Uterus (tissue), 4 donors: ENCODE data around the gene ABHD10. TPM values are rescaled to one million over a fixed set of nuclear protein-coding genes. Genes with fewer than 3 reads are reported as not detected.

Experiments used
- DNase-seq, 2 donors: peaks; one replicate each; pipeline ENCODE4 v3.0.0-alpha.2; 2019 to 2020
- H3K27ac ChIP-seq, 2 donors: fragments of 200-600 bp; sonication (generic); 1 replicate in 1 of 2; 2 replicates in 1 of 2; pipeline ENCODE4 v1.5.1; 2016 to 2018
- H3K27me3 ChIP-seq, 2 donors: fragments of 200-600 bp; sonication (generic); one replicate each; pipeline ENCODE4 v1.5.1; 2018 to 2019; ENCODE audit warnings: control low read depth in 1 of 2
- H3K36me3 ChIP-seq, 2 donors: fragments of 200-600 bp; sonication (generic); one replicate each; pipeline ENCODE4 v1.5.1; 2019; ENCODE audit warnings: control low read depth in 1 of 2
- H3K4me1 ChIP-seq, 2 donors: fragments of 200-600 bp; sonication (generic); one replicate each; pipeline ENCODE4 v1.5.1; 2018 to 2019; ENCODE audit warnings: control low read depth in 1 of 2
- H3K4me3 ChIP-seq, 2 donors: fragments of 200-600 bp; sonication (generic); 1 replicate in 1 of 2; 2 replicates in 1 of 2; pipeline ENCODE4 v1.5.1; 2018 to 2019; ENCODE audit warnings: mild to moderate bottlenecking in 1 of 2
- H3K9me3 ChIP-seq, 2 donors: fragments of 200-600 bp; sonication (generic); one replicate each; pipeline ENCODE4 v1.5.1; 2019; ENCODE audit warnings: control low read depth in 1 of 2
- POLR2A ChIP-seq, 2 donors: fragments of 450-650 bp; IDR thresholded peaks; one replicate each; pipeline ENCODE4 v1.6.1; 2016; ENCODE audit warnings: antibody characterized with exemption in 2 of 2, mild to moderate bottlenecking in 1 of 2, moderate library complexity in 1 of 2
- intact Hi-C: fragments of 100-400 bp; cut with DNase I; formaldehyde crosslinking; loops from one replicate; pipeline ENCODE4 v1.15.1; 2023; ENCODE audit warnings: low total_unique reads
- total RNA-seq, 4 donors: library from RNA; depleted of rRNA in 3 of 4; stranded (reverse); fragments of >200 nt in 3 of 4; gene quantifications; one replicate each; pipeline versions ENCODE4 v1.1.0 to v1.2.4, GENCODE V29; 2014 to 2023
- TF ChIP-seq, protein P1 (sequence below), 4 experiments: fragments of 200-600 bp in 2 of 4; fragments of 450-650 bp in 2 of 4; sonication (generic) in 2 of 4; IDR thresholded peaks; one replicate each; pipeline ENCODE4 v1.5.1; 2016 to 2019; ENCODE audit warnings: antibody characterized with exemption in 4 of 4, mild to moderate bottlenecking in 2 of 4, moderate library complexity in 1 of 4
- donor health status: DM: yes; HTN: yes; CAD: no.

The ABHD10 gene
- total RNA-seq, 4 donors from 2014 or later, result 25.6 to 74.1 (median 35.8) TPM

DNA sequence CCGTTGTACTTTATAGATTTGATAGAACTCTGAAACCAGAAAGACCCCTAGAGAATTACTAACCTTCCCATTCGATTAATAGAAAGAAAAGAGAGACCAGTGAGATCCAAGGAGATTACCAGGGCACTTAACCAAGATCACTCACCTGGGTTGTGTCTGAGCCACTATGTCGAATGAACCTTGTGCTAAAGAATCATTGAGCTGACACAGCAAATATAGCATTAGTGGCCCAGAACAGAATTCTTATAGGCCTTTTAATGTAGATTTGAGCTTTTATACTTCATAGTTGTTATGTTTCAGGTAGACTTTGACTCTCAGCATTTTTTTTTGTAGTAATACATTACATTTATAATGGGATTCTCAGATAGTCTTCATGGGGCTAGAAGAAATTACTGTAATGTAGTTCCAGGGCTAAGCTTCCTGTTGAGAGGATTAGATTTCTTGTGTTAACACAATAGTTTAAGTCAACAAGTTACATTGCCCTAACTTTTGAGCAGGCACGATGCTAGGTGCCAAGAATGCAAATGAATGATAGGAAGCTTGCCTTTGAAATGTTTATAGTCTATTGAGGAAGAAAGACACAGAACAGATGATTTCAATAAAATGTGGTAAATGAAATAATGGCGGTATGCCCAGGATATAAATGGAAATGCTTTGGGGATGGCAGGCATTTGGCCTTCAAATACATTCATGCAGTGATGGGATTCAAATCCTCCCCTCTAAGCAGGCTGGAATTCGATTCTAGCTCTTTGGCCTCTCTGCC lies 24.4 kb upstream of the ABHD10 start:
- Histone ChIP-seq H3K4me1 (no peaks in the 10 kb centered on the region), H3K27me3 (no peaks in the 10 kb centered on the region), H3K27ac (no peak overlapping the region), H3K9me3 (no peaks in the 10 kb centered on the region), H3K4me3 (no peak overlapping the region), H3K36me3 (no peaks in the 10 kb centered on the region)
- intact Hi-C loops, result no loop called here
- no peak for DNase-seq
- no peak for TF ChIP-seq POLR2A (IDR thresholded peaks at IDR 0.05)
- TF ChIP-seq, protein P1, sequence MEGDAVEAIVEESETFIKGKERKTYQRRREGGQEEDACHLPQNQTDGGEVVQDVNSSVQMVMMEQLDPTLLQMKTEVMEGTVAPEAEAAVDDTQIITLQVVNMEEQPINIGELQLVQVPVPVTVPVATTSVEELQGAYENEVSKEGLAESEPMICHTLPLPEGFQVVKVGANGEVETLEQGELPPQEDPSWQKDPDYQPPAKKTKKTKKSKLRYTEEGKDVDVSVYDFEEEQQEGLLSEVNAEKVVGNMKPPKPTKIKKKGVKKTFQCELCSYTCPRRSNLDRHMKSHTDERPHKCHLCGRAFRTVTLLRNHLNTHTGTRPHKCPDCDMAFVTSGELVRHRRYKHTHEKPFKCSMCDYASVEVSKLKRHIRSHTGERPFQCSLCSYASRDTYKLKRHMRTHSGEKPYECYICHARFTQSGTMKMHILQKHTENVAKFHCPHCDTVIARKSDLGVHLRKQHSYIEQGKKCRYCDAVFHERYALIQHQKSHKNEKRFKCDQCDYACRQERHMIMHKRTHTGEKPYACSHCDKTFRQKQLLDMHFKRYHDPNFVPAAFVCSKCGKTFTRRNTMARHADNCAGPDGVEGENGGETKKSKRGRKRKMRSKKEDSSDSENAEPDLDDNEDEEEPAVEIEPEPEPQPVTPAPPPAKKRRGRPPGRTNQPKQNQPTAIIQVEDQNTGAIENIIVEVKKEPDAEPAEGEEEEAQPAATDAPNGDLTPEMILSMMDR (IDR thresholded peaks at IDR 0.05), result no peak

- DNase-seq, result no peak
Observed at GRCh38 chr3:111955876-111956275, 22.9 kb upstream of the ABHD10 start.

GRCh38 chr3:111956449-111956848 lies 22.4 kb upstream of the ABHD10 start:
- no peak for TF ChIP-seq POLR2A (IDR thresholded peaks at IDR 0.05)
- TF ChIP-seq, protein P1 (IDR thresholded peaks at IDR 0.05), result no peak
- Histone ChIP-seq H3K27me3 (no peaks in the 10 kb centered on the region), H3K27ac (no peak overlapping the region), H3K9me3 (no peaks in the 10 kb centered on the region), H3K4me1 (no peaks in the 10 kb centered on the region), H3K4me3 (no peak overlapping the region), H3K36me3 (no peaks in the 10 kb centered on the region)
- intact Hi-C loops, result no loop called here
- DNase-seq, result no peak

More at GRCh38 chr3:111955876-111956275, 22.9 kb upstream of the ABHD10 start:
- Histone ChIP-seq H3K4me3 (no peak overlapping the region), H3K4me1 (no peaks in the 10 kb centered on the region), H3K36me3 (no peaks in the 10 kb centered on the region), H3K9me3 (no peaks in the 10 kb centered on the region), H3K27me3 (no peaks in the 10 kb centered on the region), H3K27ac (no peak overlapping the region)
- intact Hi-C loops, result no loop called here
- TF ChIP-seq, protein P1 (IDR thresholded peaks at IDR 0.05), result no peak
- TF ChIP-seq POLR2A (IDR thresholded peaks at IDR 0.05), result no peak

DNA sequence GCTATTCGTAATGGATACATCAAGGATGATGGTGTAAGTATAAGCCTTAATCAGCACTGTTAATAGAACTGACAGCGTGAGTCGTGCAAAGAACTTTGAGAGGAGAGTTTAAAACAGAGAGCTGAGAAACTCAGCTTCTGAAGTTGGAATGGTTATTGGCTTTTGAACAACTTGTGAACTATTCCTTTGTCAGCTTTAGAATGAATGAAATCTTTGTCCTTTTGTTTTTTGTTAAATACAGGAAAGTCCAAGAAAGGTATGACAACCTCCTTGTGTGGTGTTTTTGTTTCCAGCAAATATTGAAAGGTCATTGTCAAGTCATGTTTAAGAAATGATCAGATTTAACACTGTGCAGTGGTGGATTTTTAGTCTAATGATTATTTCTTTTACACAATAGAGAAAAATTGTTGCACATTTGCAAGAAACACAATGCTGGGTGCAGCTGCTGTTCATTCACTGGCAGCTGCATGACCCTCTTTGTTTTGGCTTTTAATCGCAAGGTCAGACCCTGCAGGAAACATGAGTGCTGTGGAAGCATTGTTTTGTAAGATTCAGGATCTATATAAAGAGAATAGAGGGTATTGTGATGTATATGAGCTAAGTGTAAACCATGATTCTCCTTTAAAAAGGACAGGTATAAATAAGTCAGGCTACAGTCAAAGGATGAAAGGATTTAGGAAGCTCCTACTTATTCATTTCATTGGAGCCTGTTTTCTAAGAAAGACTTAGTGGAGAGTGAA lies 21.7 kb upstream of the ABHD10 start:
- DNase-seq, result no peak
- H3K27ac ChIP-seq, result no peak overlapping the region
- no peak overlapping the region for H3K4me3 ChIP-seq
- intact Hi-C loops, result no loop called here
- H3K4me1 ChIP-seq, result no peaks in the 10 kb centered on the region
- no peaks in the 10 kb centered on the region for H3K36me3 ChIP-seq
- no peaks in the 10 kb centered on the region for H3K27me3 ChIP-seq
- TF ChIP-seq, protein P1 (IDR thresholded peaks at IDR 0.05), result no peak
- no peak for TF ChIP-seq POLR2A (IDR thresholded peaks at IDR 0.05)
- H3K9me3 ChIP-seq, result no peaks in the 10 kb centered on the region
